HG03520 (cell line): ENCODE measurements around the gene LRRC10B.

Experiments
- ATAC-seq: cut with Tn5 transposase; IDR thresholded peaks from one replicate; pipeline ENCODE4 v1.9.1; 2021; ENCODE audit warnings: mild to moderate bottlenecking, moderate library complexity; ENCODE audit not compliant: unreplicated experiment

The LRRC10B gene

GRCh38 chr11:61507012-61507768 lies 1.4 kb upstream of the LRRC10B start:
- no peak for ATAC-seq

GRCh38 chr11:61509043-61510029 lies 787 bp downstream of the LRRC10B start:
- peak; percentile 62 for ATAC-seq

GRCh38 chr11:61510166-61510919 lies 1.8 kb downstream of the LRRC10B start:
- ATAC-seq: no peak

- ATAC-seq: no peak
These were observed 2.4 kb downstream of the LRRC10B start for GRCh38 chr11:61510974-61511373.

DNA sequence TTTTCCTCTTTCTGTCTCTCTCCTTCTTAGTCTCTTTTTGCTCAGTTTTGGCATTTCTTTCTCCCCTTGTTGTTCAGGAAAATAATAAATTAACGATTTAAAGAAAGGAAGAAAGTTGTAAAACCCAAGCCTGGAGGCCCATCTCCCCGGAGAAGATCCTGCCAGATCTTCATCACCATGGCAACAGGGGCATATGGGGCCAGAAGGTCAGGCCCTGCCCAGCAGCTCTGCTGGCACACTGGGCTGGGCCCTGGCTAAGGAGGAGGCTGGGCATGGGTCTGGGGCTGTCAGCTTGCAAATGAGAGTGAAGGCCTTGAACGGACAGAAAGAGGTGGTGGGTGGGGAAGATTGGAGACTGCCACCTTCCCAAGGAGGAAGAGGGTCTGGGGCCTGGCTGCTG lies 2.8 kb downstream of the LRRC10B start:
- no peak for ATAC-seq

- no peak for ATAC-seq
These were observed 3.9 kb downstream of the LRRC10B start for GRCh38 chr11:61512435-61512834.

GRCh38 chr11:61513143-61513765 lies 4.7 kb downstream of the LRRC10B start:
- ATAC-seq: no peak

DNA sequence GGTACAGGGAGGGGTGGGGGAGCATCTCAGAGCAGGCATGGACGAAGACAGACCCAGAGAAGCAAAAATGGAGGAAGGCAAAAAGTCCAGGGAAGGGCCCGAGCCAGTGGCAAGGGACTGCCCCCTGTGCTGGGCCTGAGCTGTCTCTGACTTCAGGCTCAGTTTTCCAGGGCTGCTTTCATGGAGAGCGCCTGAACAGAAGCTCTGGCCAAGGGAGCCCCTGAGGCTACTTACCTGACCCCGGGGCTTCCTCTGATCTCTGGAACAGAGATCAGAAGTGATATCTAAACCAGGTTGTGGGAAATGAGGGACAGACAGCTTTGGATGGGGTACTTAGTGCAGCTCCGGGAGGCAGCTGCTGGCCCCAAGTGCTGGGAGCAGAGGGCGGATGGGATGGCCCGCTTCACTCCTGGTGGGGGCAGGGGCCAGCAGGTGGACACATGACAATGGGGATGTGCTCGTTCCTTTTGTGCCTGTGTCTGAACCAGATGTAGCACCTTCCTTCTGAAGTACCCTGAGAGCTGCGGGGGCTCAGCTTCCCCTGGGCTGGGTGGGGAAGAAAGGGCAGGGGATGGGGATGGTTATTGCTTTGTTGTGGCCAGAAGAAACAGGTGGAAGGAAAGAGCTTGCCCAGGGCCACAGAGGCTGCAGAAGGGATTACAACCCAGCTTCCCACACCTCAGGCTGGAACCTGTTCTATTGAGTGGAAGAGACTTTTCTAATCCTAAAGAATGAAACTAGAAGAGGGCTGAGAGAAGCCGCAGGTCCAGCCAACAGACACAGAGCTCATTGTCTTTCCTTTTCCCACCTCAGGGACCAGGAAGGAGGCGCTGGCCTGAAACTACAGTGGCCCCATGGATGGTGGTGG lies 5.7 kb downstream of the LRRC10B start:
- no peak for ATAC-seq

DNA sequence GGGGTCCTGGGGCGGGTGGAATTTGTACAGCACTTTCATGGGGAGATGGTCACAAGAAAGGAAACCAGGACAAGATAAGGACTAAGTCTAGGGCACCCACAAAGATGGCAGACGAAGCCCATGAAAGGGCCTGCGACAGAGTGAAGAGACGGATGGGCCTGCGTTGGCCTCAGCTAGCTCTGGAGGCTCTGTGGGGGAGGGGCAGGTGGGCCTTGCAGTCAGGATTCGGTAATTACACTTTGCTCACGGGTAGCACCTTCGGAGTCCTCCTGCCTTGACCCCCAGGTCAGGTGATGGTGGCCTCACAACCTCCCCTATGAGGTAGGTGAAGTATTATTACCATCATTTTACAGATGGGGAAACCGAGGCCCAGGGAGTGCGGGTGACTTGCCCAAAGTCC lies 7.1 kb downstream of the LRRC10B start:
- ATAC-seq: no peak

DNA sequence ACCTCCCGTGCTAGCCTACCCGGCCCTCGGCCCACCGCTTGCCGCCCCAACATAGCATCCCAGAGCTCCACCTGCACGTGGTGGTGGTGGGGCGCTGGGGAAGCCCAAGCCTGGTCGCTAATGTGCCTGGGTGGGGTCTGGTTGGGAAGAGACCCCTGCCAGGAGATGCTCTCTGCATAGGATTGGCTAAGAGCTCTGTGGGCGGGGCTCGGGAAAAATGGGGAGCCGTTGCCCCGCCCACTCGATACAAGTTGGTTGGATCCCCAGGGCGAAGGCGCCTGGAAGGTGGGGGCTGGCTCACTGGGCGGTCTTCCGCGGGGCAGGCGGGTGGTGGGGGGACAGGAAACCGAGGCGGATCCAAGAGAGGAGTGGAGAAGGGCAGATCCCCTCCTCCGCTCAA lies 7.6 kb downstream of the LRRC10B start:
- ATAC-seq: no peak

GRCh38 chr11:61516675-61517572 lies 8.4 kb downstream of the LRRC10B start:
- no peak for ATAC-seq

DNA sequence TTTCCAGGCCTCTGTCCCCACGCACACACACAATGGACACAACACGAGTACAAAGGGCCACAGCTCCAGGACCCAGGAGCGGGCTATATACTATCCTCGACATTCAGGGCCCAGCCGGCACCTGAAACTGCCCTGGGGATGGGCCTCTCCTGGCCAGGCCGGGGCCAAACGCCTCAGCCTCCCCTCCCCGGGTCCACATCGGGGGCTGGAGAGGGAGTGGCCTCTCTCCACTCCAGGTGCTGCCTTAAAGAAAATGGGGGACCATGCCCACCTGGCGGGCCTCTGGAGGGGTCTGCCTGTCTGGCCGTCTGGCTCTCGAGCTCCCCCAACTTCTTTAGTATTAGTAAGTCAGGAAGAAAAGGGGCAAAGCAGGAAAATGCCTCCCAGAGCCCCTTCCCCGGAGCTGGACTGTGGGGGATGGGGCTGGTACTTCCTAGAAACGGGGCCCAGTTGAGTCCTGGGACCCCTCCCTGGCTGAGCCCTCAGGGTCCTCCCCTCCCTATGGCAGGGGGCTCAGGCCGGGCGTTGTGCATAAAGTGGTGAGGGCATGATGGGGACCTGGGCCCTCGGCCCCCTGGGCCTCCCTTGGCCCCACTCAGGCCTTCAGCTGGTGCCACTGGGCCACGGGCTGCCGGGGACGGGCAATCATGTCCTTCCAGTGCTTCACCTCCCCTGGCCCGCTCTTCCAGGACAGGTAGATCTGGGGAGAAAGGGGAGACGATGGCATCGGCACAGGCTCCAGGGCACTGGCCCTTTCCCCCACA lies 9.7 kb downstream of the LRRC10B start:
- no peak for ATAC-seq

- no peak for ATAC-seq
These were observed 14.3 kb downstream of the LRRC10B start for GRCh38 chr11:61522881-61523280.

DNA sequence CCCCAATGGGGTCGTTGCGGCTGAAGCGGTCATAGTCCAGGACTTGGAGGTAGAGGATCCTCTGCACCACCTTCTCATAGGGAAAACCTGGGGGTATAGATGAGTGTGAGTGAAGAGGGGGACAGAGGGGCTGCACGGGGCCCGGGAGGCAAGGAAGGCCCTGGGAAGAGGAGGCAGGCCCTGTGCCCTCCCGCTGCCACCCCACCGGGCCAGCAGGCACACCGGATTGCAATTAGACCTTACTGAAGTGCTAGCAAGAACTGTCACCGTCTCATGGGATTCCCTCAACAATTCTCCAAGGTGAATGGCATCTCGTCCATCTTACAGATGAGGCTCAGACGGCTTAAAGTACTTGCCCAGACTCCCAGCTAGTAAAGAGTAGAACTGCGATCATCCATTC lies 15.9 kb downstream of the LRRC10B start:
- no peak for ATAC-seq

- ATAC-seq: no peak
These were observed 16.5 kb downstream of the LRRC10B start for GRCh38 chr11:61524963-61525587.

- ATAC-seq: no peak
These were observed 17.7 kb downstream of the LRRC10B start for GRCh38 chr11:61526229-61526628.

DNA sequence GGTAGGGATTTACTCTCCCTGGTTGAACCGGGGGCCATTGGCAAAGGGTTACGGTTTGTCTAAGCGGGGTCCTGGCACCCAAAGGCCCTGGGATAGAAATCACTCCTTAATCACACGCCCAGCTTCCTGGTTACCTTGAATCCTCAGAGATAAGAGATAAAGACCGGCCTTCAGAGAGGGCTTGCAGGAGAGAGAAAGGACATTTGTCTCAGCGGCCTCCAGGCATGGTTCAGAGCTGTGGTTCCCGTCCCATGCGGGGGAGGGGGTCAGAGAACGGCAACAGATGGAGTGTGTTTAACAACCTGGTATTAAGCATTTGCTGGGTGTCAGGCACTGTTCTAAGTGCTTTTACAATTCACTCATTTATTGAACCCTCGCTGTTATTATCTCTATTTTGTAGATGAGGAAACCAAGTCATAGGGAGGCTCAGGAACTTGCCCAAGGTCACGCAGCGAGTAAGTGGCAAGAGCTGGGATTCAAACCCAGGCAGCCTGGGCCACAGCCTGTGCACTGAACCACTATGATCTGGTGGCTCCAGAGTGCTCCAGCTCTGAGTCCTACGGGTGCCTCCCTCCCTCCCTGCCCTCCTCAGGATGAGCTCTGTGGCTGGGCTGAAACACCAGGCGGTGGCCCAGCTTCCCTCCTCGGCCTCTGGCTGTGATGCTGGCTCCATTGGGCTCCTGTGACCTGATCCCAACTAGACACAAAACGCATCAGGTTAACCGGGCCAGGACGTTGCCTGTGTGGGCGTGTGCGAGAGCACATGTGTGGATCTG lies 18.6 kb downstream of the LRRC10B start:
- no peak for ATAC-seq
